ENCODE data around the gene PCYT2.

GRCh38 chr17:81889602-81890001, 21.6 kb downstream of the PCYT2 start:
- TF ChIP-seq POLR2A (conservative IDR thresholded peaks at IDR 0.05) (no peak), TFAM (CRISPR knock-in tag; conservative IDR thresholded peaks at IDR 0.05) (no peak), JUNB (CRISPR knock-in tag; conservative IDR thresholded peaks at IDR 0.05) (no peak), CEBPB (tag; IDR thresholded peaks at IDR 0.05) (no peak), SNIP1 (IDR thresholded peaks at IDR 0.05; ENCODE audit: low read depth) (no peak), XRCC5 (IDR thresholded peaks at IDR 0.05; ENCODE audit: low read depth, low read length) (no peak), CBX5 (IDR thresholded peaks at IDR 0.05; ENCODE audit: borderline replicate concordance, low read depth) (no peak), TARDBP (IDR thresholded peaks at IDR 0.05) (no peak), CREB1 (IDR thresholded peaks at IDR 0.05) (no peak), CREB1 (CRISPR knock-in tag; IDR thresholded peaks at IDR 0.05) (no peak), NFYB (IDR thresholded peaks at IDR 0.05; ENCODE audit: extremely low read depth, insufficient read length) (no peak)
- TF ChIP-seq, protein P1, sequence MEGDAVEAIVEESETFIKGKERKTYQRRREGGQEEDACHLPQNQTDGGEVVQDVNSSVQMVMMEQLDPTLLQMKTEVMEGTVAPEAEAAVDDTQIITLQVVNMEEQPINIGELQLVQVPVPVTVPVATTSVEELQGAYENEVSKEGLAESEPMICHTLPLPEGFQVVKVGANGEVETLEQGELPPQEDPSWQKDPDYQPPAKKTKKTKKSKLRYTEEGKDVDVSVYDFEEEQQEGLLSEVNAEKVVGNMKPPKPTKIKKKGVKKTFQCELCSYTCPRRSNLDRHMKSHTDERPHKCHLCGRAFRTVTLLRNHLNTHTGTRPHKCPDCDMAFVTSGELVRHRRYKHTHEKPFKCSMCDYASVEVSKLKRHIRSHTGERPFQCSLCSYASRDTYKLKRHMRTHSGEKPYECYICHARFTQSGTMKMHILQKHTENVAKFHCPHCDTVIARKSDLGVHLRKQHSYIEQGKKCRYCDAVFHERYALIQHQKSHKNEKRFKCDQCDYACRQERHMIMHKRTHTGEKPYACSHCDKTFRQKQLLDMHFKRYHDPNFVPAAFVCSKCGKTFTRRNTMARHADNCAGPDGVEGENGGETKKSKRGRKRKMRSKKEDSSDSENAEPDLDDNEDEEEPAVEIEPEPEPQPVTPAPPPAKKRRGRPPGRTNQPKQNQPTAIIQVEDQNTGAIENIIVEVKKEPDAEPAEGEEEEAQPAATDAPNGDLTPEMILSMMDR (IDR thresholded peaks at IDR 0.05 in 2 of 3, conservative IDR thresholded peaks at IDR 0.05 in 1 of 3; ENCODE audit: insufficient read depth in 2 of 3, low read depth in 1 of 3, low read length in 3 of 3): no peak
- TF ChIP-seq, protein P2, sequence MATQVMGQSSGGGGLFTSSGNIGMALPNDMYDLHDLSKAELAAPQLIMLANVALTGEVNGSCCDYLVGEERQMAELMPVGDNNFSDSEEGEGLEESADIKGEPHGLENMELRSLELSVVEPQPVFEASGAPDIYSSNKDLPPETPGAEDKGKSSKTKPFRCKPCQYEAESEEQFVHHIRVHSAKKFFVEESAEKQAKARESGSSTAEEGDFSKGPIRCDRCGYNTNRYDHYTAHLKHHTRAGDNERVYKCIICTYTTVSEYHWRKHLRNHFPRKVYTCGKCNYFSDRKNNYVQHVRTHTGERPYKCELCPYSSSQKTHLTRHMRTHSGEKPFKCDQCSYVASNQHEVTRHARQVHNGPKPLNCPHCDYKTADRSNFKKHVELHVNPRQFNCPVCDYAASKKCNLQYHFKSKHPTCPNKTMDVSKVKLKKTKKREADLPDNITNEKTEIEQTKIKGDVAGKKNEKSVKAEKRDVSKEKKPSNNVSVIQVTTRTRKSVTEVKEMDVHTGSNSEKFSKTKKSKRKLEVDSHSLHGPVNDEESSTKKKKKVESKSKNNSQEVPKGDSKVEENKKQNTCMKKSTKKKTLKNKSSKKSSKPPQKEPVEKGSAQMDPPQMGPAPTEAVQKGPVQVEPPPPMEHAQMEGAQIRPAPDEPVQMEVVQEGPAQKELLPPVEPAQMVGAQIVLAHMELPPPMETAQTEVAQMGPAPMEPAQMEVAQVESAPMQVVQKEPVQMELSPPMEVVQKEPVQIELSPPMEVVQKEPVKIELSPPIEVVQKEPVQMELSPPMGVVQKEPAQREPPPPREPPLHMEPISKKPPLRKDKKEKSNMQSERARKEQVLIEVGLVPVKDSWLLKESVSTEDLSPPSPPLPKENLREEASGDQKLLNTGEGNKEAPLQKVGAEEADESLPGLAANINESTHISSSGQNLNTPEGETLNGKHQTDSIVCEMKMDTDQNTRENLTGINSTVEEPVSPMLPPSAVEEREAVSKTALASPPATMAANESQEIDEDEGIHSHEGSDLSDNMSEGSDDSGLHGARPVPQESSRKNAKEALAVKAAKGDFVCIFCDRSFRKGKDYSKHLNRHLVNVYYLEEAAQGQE (IDR thresholded peaks at IDR 0.05; ENCODE audit: borderline replicate concordance): no peak
- TF ChIP-seq, protein P2 (CRISPR knock-in tag; IDR thresholded peaks at IDR 0.05; ENCODE audit: low read depth): no peak
- TF ChIP-seq, protein P3, sequence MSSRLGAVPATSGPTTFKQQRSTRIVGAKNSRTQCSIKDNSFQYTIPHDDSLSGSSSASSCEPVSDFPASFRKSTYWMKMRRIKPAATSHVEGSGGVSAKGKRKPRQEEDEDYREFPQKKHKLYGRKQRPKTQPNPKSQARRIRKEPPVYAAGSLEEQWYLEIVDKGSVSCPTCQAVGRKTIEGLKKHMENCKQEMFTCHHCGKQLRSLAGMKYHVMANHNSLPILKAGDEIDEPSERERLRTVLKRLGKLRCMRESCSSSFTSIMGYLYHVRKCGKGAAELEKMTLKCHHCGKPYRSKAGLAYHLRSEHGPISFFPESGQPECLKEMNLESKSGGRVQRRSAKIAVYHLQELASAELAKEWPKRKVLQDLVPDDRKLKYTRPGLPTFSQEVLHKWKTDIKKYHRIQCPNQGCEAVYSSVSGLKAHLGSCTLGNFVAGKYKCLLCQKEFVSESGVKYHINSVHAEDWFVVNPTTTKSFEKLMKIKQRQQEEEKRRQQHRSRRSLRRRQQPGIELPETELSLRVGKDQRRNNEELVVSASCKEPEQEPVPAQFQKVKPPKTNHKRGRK (tag; IDR thresholded peaks at IDR 0.05): no peak
- TF ChIP-seq, protein P4, sequence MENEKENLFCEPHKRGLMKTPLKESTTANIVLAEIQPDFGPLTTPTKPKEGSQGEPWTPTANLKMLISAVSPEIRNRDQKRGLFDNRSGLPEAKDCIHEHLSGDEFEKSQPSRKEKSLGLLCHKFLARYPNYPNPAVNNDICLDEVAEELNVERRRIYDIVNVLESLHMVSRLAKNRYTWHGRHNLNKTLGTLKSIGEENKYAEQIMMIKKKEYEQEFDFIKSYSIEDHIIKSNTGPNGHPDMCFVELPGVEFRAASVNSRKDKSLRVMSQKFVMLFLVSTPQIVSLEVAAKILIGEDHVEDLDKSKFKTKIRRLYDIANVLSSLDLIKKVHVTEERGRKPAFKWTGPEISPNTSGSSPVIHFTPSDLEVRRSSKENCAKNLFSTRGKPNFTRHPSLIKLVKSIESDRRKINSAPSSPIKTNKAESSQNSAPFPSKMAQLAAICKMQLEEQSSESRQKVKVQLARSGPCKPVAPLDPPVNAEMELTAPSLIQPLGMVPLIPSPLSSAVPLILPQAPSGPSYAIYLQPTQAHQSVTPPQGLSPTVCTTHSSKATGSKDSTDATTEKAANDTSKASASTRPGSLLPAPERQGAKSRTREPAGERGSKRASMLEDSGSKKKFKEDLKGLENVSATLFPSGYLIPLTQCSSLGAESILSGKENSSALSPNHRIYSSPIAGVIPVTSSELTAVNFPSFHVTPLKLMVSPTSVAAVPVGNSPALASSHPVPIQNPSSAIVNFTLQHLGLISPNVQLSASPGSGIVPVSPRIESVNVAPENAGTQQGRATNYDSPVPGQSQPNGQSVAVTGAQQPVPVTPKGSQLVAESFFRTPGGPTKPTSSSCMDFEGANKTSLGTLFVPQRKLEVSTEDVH (IDR thresholded peaks at IDR 0.05; ENCODE audit: low read depth, partially characterized antibody): no peak
